ENCODE results near the gene CENPP.

Gene CENPP

DNA sequence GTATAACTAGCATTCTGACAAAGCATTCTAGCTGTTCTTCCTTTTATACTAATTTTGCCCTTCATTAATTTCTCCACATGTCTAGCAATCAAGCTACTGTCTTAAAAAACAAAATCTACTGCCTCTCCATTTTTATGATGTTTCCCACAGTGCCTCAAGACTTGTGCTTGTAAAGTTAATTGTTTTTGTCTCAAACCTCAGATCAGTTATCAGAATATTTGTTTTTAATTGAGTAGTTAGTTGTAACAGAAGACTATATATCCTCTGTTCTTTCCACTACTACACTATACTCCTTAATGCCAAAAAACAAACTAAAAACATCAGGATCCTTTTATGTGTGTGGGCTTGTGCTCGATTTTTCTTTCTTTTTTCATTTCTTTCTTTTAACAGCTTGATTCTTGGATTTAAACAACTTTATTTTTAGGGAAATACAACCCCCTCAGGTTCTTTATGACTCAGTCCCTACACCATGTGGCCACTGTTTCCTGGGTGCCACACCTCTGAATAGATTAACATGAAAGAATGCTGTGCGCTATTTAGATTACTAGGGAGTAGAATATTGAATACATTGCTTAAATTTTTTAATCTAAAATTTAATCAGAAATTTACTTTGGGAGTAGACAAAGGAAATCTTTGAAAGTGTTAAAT lies 155.4 kb downstream of the CENPP start:
- no peak for DNase-seq (ENCODE audit: low read depth)

DNA sequence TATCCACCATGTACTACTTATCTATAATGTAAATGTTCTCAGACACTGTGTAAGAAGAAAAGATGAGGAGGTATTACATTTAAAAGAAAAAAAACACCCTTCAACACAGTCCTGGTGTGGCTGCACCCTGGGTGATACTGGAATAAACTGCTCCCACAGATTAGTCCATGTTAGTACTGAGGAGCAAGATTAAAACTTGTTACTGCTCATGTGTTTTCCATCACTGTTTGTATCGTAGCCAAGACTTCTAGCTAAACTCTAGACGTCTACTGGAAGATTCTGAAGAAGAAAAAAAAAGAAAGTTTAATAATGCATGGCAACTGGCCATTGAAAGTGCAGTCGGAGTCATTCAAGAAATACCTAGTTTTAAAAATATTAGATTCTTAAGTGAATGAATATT lies 156.6 kb downstream of the CENPP start, which contains the start of gene ASPN:
ASPN (minus strand) TSS at position 178 of the 400 bp plus-strand sequence.
- no peak for DNase-seq (ENCODE audit: low read depth)

DNA sequence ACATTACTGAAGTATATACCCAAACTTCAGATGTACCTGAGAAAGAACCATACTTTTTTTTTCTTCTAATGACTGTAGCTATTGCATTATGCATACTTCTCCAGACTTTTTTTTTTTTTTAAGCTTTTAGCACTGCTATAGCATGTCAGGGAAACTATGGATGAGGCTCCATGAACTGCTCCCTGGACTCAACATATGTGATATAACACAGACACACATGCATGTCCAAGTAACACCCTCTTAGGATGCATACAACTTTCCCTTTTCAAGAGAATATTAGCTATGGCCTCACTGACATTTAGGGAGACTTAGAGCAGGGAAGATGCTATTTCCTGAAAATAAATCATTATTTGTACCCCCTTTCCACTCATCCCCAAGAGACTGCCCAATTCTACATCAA lies 157.1 kb downstream of the CENPP start:
- DNase-seq (ENCODE audit: low read depth) = no peak

DNA sequence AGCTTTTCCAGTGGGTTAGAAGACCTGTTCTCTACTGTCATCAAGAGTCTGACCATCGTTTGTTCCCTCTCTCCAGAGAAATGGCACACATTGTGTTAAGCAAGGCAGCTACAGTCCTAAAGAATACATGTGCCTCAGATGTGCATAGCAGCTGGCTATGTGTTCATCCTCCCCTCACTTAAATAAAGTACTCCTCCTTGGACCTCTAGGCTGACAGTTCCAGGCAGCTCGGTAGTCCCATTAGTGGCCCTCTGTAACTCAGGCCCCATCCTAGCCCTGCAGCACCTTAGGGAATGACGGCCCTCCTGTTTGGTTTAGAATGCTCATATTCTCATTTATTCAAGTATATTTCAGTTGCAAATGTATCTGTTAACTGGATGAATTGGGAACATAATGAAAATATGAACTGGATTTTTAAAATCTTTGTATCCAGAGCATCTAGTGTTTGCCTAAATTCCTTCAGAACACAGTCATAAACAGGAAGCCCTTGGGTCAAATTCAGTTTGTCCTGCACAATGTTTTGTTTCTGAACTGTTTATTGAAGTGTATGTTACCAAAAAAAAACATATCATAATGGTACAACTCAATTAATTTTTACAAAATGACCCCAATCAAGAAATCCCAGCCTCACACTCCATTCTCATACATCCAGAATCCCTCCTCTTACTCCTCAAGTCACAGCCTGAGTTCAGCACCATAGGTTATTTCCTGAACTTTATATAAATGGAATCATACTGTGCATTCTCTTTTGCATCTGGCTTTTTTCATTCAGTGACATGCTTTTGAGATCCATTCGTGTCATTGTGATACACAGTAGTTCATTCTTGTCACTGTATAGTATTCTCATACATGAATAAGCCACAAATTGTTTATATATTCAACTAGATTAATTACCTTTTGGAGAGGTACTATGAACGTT lies 158.1 kb downstream of the CENPP start:
- no peak for DNase-seq (ENCODE audit: low read depth)

DNA sequence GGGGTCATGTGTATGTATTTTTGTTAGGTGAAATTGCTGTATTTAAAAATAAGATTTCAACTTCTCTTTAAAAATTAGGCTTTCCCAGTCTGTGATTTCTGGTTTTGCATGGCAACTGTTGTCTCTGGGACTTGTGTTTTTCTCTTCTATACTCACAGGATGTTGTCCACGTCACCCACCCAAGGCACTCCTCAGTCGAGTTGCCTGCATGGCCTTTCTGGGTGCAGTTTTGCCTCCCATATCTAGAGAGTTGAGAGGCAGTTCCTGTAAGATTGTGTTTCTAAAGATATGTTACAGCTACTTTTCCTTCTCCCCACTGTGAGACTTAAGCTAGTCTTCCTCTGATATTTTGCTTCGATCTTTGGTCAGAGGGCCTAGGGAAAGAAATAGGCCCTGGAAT lies 158.8 kb downstream of the CENPP start:
- DNase-seq (ENCODE audit: low read depth) = no peak

DNA sequence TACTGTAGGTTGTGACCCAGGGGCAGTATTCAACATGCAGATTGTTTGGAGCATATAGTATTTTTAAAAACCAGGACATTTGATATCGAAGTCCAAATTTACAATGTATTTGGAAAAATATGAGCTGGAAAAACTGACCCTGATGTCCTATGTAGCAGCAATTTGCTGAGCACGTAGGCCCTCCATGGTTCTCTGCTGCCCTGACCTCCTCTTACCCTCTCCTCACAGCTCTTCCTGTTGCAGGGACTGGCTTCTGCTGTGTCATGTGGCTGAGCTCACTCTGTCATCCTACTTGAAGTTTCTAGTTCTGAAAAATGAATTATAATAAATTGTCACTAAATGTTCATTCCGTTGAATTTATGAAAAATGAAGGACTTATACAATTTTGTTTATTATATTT lies 160.6 kb downstream of the CENPP start:
- no peak for DNase-seq (ENCODE audit: low read depth)

DNA sequence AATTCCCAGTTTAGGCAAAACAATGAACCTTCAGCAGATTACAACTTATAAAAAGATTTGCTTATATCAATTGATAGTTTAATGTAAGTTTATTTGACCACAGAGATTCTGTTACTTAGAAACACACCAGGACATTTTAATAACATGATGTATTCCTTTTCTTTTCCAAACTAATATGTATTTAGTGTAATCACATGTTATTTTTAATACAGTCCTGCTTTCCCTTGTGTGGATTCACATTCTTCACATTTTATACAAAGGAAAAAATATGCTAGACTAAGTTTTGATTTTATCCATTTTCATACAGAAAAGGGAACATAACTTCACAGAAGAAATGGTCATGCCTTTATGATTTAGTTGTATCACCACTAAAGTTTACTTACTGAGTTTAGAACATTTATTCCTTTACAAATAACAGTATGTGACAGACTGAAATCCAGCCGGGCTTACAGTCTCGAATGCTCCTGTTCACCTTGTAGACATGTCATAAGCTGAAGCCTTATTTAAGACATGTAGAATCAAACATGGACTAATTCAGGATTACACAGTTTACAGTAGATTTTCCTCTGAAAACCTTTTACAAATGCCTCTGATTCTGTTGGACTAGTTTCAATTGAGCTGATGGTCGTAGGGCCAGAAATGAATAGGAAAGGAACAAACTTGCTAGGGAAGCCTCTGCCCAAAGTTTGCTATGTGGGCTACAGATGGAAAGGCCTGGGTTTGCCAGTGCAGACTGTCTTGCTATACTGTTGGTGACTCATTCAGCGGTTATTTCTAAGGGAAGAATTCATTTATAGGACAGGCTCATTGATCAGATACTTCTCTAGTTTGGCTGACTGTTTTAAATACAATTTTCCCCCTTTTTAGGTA lies 163.2 kb downstream of the CENPP start:
- no peak for DNase-seq (ENCODE audit: low read depth)

DNA sequence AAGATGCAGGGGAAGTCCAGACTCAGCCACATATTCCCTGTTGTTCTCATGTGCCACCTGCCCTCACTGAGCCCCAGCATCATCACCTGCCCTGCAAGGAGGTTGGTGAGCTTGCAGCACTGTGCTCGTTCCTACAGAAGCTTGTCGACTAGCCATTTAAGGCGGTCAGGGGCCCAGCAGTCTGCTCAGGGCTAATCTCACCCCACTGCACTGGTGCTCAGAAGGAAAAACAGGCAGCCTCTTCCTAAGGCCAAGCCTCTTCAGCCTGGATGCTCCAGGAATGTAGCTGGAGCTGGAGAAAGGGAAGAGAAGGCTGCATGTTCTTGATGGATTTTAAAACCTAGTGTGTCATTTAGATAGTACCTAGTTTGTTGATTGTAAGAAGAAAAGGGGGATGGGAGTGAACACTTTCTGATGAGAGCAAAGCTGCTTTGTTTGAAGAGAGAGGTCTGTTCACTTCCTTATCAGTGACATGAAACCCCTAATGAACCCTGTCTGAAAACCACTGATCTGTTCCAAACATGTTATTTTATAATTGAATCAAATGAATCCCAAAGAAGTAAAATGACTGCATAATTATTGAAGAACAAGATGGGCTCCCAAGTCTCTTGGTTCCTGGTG lies 167.1 kb downstream of the CENPP start:
- DNase-seq (ENCODE audit: low read depth) = no peak

DNA sequence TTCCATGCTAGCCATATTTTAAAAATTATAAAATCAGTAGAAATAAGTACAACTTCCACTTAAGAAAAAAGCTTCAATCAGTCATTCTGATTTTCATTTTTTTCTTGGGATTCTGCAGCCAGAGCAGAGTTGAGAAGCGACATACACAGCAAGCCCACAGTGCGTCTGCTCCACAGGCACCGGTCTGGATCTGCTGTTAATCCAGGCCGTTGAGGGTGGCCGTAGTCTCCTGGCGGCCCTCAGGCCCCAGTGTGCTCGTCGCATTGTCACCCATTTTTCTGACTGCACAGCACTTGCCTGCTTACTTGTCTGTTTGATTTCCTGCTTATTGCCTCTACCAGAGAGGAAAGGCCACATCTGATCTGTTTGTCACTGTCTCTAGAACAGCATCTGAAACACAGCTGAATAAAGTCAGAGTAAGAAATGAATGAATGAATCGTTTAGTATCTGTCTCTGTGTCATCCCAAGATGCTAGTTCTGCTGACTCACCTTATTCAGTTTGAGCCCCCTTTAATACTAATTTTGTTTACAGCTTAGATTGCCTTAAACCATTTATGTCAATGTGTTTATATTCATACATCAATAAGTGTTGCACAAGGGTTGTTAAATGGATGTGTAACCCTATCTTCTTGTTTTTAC lies 168.1 kb downstream of the CENPP start:
- DNase-seq (ENCODE audit: low read depth) = no peak

DNA sequence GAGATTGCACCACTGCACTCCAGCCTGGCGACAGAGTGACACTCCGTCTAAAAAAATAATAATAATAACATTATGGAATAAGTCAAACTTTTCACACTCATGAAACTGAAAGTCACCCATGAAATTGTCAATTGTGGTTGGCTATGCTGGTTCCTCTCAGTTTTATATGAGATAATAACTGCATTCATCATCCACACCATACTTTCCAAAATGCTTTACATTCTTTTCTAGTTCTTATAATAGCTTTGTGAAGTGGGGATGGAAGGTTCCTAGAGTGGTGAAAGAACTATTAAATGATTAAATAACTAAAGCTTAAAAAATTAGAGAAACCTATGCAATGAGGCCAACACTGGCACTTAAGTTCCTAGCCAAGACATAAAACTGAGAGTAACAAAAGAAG lies 169.1 kb downstream of the CENPP start:
- no peak for DNase-seq (ENCODE audit: low read depth)

DNA sequence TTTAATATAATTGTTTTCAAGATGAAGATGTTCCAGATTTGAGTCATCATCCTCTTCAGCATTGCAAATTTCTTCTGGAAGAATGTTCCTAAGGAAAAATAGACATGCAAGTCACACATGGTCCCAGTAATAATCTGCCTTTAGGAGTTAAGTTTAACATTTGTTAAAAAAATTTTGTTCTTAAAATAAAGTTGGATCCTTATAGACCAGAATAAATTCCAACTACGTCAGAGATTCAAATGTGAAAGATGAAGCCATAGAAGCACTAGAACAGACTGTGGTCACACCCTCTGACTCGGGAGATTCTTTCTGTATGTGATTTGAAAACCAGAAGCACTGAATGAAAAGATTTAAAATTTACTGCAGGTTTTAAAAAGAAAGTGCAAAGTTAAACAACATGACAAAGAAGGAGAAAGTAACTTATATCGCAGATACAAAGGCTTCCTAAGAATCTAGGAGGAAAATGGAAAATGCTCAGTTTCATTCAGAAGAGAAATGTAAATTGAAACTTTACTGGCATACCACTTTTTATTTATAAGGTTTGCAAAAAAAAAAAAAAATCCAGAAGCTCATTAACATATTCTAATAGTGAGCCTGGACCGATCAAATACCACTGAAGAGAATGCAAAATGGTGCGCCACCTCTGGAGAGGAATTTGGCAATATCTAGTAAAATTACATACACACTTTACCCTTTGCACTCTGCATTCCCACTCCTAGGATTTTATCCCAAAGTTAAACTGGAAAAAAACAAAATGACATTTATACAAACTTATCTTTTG lies 170.8 kb downstream of the CENPP start:
- no peak for DNase-seq (ENCODE audit: low read depth)

DNA sequence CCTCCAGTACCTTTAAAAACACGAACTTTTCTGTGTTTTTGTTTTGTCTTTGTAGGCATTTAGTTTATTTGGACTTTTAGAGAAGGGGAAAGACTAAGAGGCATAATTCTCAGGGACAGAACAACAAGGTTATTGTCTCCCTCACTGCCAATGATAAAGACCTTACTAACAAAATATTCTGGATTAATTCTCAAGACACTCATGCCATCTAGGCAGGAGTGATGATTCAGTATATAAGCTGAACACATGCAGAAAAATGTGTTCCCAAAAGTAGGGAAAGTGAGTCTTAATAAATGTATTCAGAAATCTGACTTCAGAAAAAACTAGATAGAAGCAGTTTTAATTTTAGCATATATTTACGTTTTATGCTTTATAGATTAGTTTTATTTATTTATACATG lies 173.9 kb downstream of the CENPP start:
- no peak for DNase-seq (ENCODE audit: low read depth)

DNA sequence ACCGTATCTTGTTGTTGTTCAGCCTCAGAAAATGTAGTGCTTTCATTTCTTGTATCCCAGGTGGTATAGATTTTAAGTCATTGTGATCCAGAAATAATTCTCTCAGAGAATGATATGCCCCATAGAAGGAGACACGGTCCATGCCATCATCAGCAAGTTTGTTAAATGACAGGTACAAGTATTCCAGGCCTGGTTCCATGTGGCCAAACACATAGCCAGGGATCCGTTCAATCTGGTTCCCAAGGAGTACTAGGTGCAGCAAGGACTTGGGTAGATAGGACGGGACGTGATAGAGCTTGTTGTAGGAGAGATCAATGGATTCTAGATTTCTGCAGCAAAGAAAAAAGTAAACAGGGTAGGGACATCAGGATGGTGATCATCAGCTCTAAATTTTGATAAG lies 175.0 kb downstream of the CENPP start:
- no peak for DNase-seq (ENCODE audit: low read depth)

DNA sequence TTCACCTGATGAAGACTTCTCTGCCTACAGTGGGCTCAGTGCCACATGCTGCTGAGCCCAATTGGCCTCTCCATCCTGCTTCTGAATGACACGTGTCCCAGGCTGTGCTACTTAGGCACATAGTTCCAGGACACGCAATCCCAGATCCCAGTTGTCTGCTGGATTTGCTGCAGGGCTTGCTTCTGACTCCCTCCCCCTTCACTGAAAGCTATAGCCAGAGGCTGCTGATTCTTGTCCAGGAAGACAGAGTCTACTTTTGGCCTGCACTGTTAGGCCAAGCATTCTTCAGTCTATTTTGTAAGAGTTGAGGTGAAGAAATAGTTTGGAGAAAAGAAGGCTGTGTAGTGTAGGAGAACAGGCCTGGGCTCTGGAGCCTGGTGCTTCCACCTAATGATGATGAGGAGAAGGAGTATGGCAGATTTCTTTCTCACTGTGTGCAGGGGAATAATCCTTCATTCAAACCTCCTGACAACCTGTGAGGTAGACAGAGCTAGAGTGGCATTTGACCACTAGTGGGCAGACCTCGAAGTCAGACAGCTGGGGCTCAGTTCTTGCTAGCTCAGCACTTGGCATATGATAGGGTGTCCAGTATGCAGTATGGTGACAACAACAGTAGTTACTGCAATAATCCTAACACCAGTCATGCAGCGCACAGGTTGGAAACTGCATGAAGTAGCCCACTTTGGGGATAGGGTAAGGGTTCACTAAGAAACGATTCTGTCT lies 176.1 kb downstream of the CENPP start:
- DNase-seq (ENCODE audit: low read depth) = no peak

DNA sequence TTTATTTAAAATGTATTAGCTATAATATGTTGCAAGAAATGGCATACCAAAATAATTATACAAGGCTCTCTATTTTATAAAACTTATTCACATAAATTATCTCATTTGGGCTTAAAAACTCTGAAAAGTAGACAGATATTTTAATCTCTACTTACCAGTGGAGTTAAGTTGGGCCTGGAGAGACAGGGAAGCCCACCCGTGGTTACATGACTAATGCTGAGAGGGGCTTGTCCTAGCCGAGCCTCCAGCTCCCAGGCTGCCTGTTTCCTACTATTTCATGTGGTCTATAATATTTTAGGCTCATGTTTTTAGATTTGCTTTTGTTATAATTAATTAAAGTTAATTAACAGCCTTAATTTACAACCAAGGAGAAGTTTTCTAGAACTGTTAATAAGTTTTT lies 177.4 kb downstream of the CENPP start:
- no peak for DNase-seq (ENCODE audit: low read depth)

DNA sequence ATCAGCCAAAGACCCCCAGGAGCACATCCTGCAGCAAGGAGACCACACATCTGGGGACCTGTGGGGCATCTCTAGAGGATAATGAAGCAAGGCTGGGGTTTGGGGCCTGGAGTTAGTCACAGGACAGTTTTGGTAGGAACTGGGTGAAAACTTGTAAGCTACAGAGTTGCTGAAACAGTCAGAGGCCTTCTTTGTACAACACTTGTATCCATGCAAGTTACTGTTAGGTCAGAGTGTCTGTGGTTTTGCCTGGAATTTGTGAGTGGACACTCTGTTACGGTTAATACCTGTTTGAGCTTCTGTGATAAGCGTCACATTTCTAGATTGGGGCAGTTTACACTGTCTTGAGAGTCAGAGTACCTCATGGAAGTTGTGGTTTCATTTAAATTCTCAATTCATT lies 179.1 kb downstream of the CENPP start:
- no peak for DNase-seq (ENCODE audit: low read depth)

DNA sequence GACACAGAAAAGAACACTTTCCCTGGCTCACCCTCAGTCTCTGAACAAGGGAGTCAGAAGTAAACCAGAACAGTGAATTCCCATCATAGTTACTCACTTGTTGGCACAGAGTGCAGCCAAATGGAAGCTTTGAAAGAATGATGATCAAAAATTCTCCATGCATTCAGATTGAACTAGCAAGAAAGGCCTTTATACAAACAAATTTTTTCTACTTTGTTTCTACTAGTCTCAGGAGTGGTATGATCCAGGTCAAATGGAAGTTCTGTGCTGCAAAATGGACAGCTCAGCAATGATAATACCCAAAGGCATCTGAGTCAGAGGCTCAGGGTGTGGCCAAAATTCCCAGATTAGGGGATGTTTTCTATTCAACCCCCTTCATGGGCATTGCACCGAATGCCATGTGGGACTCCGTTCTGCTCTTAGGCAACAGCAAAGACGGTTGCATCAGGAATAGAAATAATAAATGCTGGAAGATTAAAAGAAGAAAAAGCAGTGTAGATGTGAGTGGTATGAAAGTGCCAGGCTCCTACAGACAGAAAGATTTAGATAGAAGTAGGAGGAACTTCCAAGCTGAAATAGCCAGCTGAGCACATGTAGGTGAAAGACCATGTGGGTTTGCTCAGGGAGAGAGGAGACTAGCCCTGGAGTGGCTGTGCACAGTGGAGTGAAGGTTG lies 180.6 kb downstream of the CENPP start:
- DNase-seq (ENCODE audit: low read depth) = no peak

DNA sequence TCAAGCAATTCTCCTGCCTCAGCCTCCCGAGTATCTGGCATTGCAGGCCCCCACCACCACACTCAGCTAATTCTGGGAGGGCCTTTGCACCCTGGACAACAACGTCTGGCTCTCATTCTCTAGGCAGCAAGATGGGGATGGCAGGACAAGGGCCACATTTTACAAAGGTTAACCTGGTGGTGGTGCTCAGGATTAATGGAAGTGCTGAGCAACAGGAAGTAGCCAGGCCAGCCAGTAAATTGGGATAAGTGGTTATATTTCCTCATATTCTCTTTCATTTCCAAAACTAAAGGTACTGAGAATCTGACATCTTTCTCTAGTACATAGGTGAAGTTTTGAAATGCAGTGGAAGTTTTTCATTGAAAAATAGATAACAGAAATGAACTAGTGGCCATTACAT lies 181.3 kb downstream of the CENPP start:
- DNase-seq (ENCODE audit: low read depth) = no peak

DNA sequence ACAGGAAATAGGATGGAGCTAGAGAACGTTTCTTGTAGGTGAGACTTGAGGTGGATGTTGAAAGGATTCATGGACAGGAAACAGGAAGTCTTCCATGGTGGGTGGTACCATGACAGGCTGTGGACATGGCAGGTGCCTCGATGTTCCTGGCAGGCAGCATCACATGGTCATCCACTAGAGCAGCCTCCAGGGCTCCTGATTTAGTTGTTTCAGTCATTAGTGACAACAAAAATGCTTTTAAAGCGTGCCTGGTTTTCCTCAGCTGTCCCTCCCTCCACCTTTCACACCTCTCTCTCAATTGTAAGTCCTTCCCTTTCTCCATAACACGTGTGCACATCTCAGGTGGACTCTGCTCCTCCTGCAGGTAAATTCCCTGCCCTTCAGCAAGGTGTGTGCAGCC lies 181.7 kb downstream of the CENPP start:
- no peak for DNase-seq (ENCODE audit: low read depth)

Measured in stimulated activated CD8-positive, alpha-beta memory T cell treated with anti-CD3 and anti-CD28 coated beads, Interleukin-12 subunit alpha, Interleukin-12 subunit beta, amount 100 ng/mL, for 4 hours (primary cell).